Activated naive CD4-positive, alpha-beta T cell treated with anti-CD3 and anti-CD28 coated beads, Interleukin-2, amount 10 ng/mL, durations not matched to agents 7 days and 5 days (primary cell): ENCODE results near the gene SOX6.
"Not testable (repeated sequence)": the region's sequence is repeated elsewhere in the genome, so short reads cannot be mapped to it uniquely, and the experiment has no call there.

ENCODE experiments used
- CTCF ChIA-PET: fragments of 350-600 bp; sonication (Branson Sonifier 250); formaldehyde crosslinking; loops from one replicate; lab custom pipeline; 2021; ENCODE audit warnings: antibody characterized with exemption; lab: Charles Lee
- DNase-seq: peaks from one replicate; pipeline ENCODE4 v3.0.0-alpha.2; 2020
- H3K27ac Mint-ChIP-seq: one replicate; pipeline ENCODE4 v1.8.0; 2021; ENCODE audit warnings: mild to moderate bottlenecking, moderate library complexity, mixed read lengths
- H3K27me3 Mint-ChIP-seq: one replicate; pipeline ENCODE4 v1.8.0; 2021; ENCODE audit warnings: mild to moderate bottlenecking, mixed read lengths
- H3K36me3 Mint-ChIP-seq: one replicate; pipeline ENCODE4 v1.8.0; 2021; ENCODE audit warnings: mixed read lengths
- H3K4me1 Mint-ChIP-seq: one replicate; pipeline ENCODE4 v1.8.0; 2021; ENCODE audit warnings: mixed read lengths
- H3K4me3 Mint-ChIP-seq: one replicate; pipeline ENCODE4 v1.8.0; 2021; ENCODE audit warnings: mild to moderate bottlenecking, moderate library complexity, mixed read lengths
- H3K9me3 Mint-ChIP-seq: one replicate; pipeline ENCODE4 v1.8.0; 2021; ENCODE audit warnings: mixed read lengths

The SOX6 gene

GRCh38 chr11:16078936-16079335 lies 277.4 kb downstream of the SOX6 start:
- Mint-ChIP-seq H3K36me3 (no peaks in the 10 kb centered on the region), H3K4me1 (no peaks in the 10 kb centered on the region), H3K9me3 (peaks cover 6% of the 10 kb centered on the region), H3K4me3 (no peak overlapping the region), H3K27me3 (no peaks in the 10 kb centered on the region), H3K27ac (no peak overlapping the region)
- CTCF ChIA-PET, result no interaction called here
- DNase-seq, result no peak

- no peaks in the 10 kb centered on the region for H3K36me3 Mint-ChIP-seq
- no peaks in the 10 kb centered on the region for H3K4me1 Mint-ChIP-seq
- H3K4me3 Mint-ChIP-seq, result no peak overlapping the region
- DNase-seq, result no peak
- H3K27ac Mint-ChIP-seq, result no peak overlapping the region
- CTCF ChIA-PET, result no interaction called here
- H3K9me3 Mint-ChIP-seq, result peaks cover 7% of the 10 kb centered on the region
- no peaks in the 10 kb centered on the region for H3K27me3 Mint-ChIP-seq
Observed at GRCh38 chr11:16070573-16070972, 285.8 kb downstream of the SOX6 start.

GRCh38 chr11:16067268-16067667 lies 289.1 kb downstream of the SOX6 start:
- not testable (repeated sequence) for H3K4me1 Mint-ChIP-seq, H3K27ac Mint-ChIP-seq

GRCh38 chr11:16059332-16059731 lies 297.0 kb downstream of the SOX6 start:
- no peaks in the 10 kb centered on the region for H3K27me3 Mint-ChIP-seq
- no peak overlapping the region for H3K27ac Mint-ChIP-seq
- H3K4me3 Mint-ChIP-seq, result no peak overlapping the region
- H3K36me3 Mint-ChIP-seq, result no peaks in the 10 kb centered on the region
- CTCF ChIA-PET, result no interaction called here
- H3K4me1 Mint-ChIP-seq, result no peaks in the 10 kb centered on the region
- DNase-seq, result no peak
- peaks cover 3% of the 10 kb centered on the region for H3K9me3 Mint-ChIP-seq

More at GRCh38 chr11:16067268-16067667, 289.1 kb downstream of the SOX6 start:
- DNase-seq, H3K9me3 Mint-ChIP-seq, CTCF ChIA-PET, H3K4me3 Mint-ChIP-seq, H3K27me3 Mint-ChIP-seq, H3K36me3 Mint-ChIP-seq: not testable (repeated sequence)

- no peaks in the 10 kb centered on the region for H3K4me1 Mint-ChIP-seq
- DNase-seq, result no peak
- peaks cover 1% of the 10 kb centered on the region for H3K9me3 Mint-ChIP-seq
- H3K4me3 Mint-ChIP-seq, result no peak overlapping the region
- H3K36me3 Mint-ChIP-seq, result no peaks in the 10 kb centered on the region
- no peak overlapping the region for H3K27ac Mint-ChIP-seq
- CTCF ChIA-PET, result no interaction called here
- H3K27me3 Mint-ChIP-seq, result no peaks in the 10 kb centered on the region
Observed at GRCh38 chr11:16058671-16059070, 297.7 kb downstream of the SOX6 start.

GRCh38 chr11:16052750-16053149 lies 303.6 kb downstream of the SOX6 start:
- Mint-ChIP-seq H3K27ac (no peak overlapping the region), H3K27me3 (no peaks in the 10 kb centered on the region), H3K36me3 (no peaks in the 10 kb centered on the region), H3K4me3 (no peak overlapping the region), H3K4me1 (no peaks in the 10 kb centered on the region), H3K9me3 (peaks cover 1% of the 10 kb centered on the region)
- CTCF ChIA-PET, result no interaction called here
- DNase-seq, result no peak

- H3K9me3 Mint-ChIP-seq, result no peaks in the 10 kb centered on the region
- no peaks in the 10 kb centered on the region for H3K36me3 Mint-ChIP-seq
- no peaks in the 10 kb centered on the region for H3K27me3 Mint-ChIP-seq
- H3K27ac Mint-ChIP-seq, result no peak overlapping the region
- no peak overlapping the region for H3K4me3 Mint-ChIP-seq
- H3K4me1 Mint-ChIP-seq, result no peaks in the 10 kb centered on the region
- CTCF ChIA-PET, result no interaction called here
- DNase-seq, result no peak
Observed at GRCh38 chr11:16049611-16050010, 306.7 kb downstream of the SOX6 start.

- Mint-ChIP-seq H3K9me3 (no peaks in the 10 kb centered on the region), H3K27ac (no peak overlapping the region), H3K4me1 (no peaks in the 10 kb centered on the region), H3K4me3 (no peak overlapping the region), H3K27me3 (no peaks in the 10 kb centered on the region), H3K36me3 (no peaks in the 10 kb centered on the region)
- DNase-seq, result no peak
- CTCF ChIA-PET, result no interaction called here
Observed at GRCh38 chr11:16047073-16047472, 309.3 kb downstream of the SOX6 start.

- CTCF ChIA-PET, result no interaction called here
- no peak for DNase-seq
- no peaks in the 10 kb centered on the region for H3K27me3 Mint-ChIP-seq
- no peaks in the 10 kb centered on the region for H3K4me1 Mint-ChIP-seq
- H3K4me3 Mint-ChIP-seq, result no peak overlapping the region
- H3K9me3 Mint-ChIP-seq, result no peaks in the 10 kb centered on the region
- no peak overlapping the region for H3K27ac Mint-ChIP-seq
- no peaks in the 10 kb centered on the region for H3K36me3 Mint-ChIP-seq
Observed at GRCh38 chr11:16043617-16044016, 312.7 kb downstream of the SOX6 start.

- CTCF ChIA-PET, result interaction anchor here (0.6 kb wide), 1 partner anchor 137 kb away, joined by 3 read pairs; no protein-coding TSS in a partner anchor
- Mint-ChIP-seq H3K27me3 (no peaks in the 10 kb centered on the region), H3K36me3 (no peaks in the 10 kb centered on the region), H3K4me3 (no peak overlapping the region), H3K9me3 (no peaks in the 10 kb centered on the region), H3K27ac (no peak overlapping the region), H3K4me1 (no peaks in the 10 kb centered on the region)
- no peak for DNase-seq
Observed at GRCh38 chr11:16041207-16041606, 315.1 kb downstream of the SOX6 start.

GRCh38 chr11:16040151-16040550 lies 316.2 kb downstream of the SOX6 start:
- Mint-ChIP-seq H3K9me3 (no peaks in the 10 kb centered on the region), H3K4me3 (no peak overlapping the region), H3K4me1 (no peaks in the 10 kb centered on the region), H3K27ac (no peak overlapping the region), H3K27me3 (no peaks in the 10 kb centered on the region), H3K36me3 (no peaks in the 10 kb centered on the region)
- DNase-seq, result no peak
- CTCF ChIA-PET, result no interaction called here

- no peaks in the 10 kb centered on the region for H3K36me3 Mint-ChIP-seq
- H3K4me1 Mint-ChIP-seq, result no peaks in the 10 kb centered on the region
- CTCF ChIA-PET, result no interaction called here
- no peak overlapping the region for H3K27ac Mint-ChIP-seq
- H3K9me3 Mint-ChIP-seq, result no peaks in the 10 kb centered on the region
- no peak for DNase-seq
- H3K4me3 Mint-ChIP-seq, result no peak overlapping the region
- no peaks in the 10 kb centered on the region for H3K27me3 Mint-ChIP-seq
Observed at GRCh38 chr11:16037179-16037578, 319.2 kb downstream of the SOX6 start.

GRCh38 chr11:16036218-16036617 lies 320.1 kb downstream of the SOX6 start:
- Mint-ChIP-seq H3K27ac (no peak overlapping the region), H3K27me3 (no peaks in the 10 kb centered on the region), H3K4me1 (no peaks in the 10 kb centered on the region), H3K4me3 (no peak overlapping the region), H3K36me3 (no peaks in the 10 kb centered on the region), H3K9me3 (no peaks in the 10 kb centered on the region)
- no peak for DNase-seq
- CTCF ChIA-PET, result no interaction called here

- no peak overlapping the region for H3K27ac Mint-ChIP-seq
- CTCF ChIA-PET, result no interaction called here
- no peaks in the 10 kb centered on the region for H3K9me3 Mint-ChIP-seq
- no peaks in the 10 kb centered on the region for H3K27me3 Mint-ChIP-seq
- DNase-seq, result no peak
- H3K4me3 Mint-ChIP-seq, result no peak overlapping the region
- H3K36me3 Mint-ChIP-seq, result no peaks in the 10 kb centered on the region
- no peaks in the 10 kb centered on the region for H3K4me1 Mint-ChIP-seq
Observed at GRCh38 chr11:16034074-16034473, 322.3 kb downstream of the SOX6 start.

GRCh38 chr11:16032974-16033373 lies 323.4 kb downstream of the SOX6 start:
- Mint-ChIP-seq H3K36me3 (no peaks in the 10 kb centered on the region), H3K27me3 (no peaks in the 10 kb centered on the region), H3K9me3 (no peaks in the 10 kb centered on the region), H3K27ac (no peak overlapping the region), H3K4me1 (no peaks in the 10 kb centered on the region), H3K4me3 (no peak overlapping the region)
- CTCF ChIA-PET, result no interaction called here
- DNase-seq, result no peak

GRCh38 chr11:16031210-16031609 lies 325.1 kb downstream of the SOX6 start:
- no peak for DNase-seq
- CTCF ChIA-PET, result no interaction called here
- Mint-ChIP-seq H3K27me3 (no peaks in the 10 kb centered on the region), H3K27ac (no peak overlapping the region), H3K4me1 (no peaks in the 10 kb centered on the region), H3K4me3 (no peak overlapping the region), H3K36me3 (no peaks in the 10 kb centered on the region), H3K9me3 (no peaks in the 10 kb centered on the region)
